ENCODE data around the gene LZTR1.

Gene LZTR1

DNA sequence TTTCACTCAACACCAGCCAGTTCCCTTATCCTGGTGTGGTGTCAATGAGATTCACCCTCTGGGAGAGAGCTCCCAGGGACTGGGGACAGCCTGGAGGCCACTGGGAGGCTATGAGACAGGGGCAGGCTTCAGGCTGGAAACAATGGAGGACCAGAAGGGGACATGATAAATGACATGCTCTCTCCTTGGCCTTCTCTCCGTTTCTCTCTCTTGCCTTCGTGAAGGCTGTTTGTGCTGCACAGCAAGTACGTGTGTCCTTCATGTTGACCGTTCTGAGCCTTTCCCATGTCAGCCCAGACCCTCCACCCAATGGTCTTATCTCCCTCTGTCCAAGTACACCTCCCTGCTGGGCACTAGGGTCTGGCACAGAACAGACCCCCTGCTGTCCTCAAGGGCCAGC is 1.6 kb upstream of the LZTR1 start:
- TF ChIP-seq, protein P1, sequence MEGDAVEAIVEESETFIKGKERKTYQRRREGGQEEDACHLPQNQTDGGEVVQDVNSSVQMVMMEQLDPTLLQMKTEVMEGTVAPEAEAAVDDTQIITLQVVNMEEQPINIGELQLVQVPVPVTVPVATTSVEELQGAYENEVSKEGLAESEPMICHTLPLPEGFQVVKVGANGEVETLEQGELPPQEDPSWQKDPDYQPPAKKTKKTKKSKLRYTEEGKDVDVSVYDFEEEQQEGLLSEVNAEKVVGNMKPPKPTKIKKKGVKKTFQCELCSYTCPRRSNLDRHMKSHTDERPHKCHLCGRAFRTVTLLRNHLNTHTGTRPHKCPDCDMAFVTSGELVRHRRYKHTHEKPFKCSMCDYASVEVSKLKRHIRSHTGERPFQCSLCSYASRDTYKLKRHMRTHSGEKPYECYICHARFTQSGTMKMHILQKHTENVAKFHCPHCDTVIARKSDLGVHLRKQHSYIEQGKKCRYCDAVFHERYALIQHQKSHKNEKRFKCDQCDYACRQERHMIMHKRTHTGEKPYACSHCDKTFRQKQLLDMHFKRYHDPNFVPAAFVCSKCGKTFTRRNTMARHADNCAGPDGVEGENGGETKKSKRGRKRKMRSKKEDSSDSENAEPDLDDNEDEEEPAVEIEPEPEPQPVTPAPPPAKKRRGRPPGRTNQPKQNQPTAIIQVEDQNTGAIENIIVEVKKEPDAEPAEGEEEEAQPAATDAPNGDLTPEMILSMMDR (IDR thresholded peaks at IDR 0.05) = no peak

DNA sequence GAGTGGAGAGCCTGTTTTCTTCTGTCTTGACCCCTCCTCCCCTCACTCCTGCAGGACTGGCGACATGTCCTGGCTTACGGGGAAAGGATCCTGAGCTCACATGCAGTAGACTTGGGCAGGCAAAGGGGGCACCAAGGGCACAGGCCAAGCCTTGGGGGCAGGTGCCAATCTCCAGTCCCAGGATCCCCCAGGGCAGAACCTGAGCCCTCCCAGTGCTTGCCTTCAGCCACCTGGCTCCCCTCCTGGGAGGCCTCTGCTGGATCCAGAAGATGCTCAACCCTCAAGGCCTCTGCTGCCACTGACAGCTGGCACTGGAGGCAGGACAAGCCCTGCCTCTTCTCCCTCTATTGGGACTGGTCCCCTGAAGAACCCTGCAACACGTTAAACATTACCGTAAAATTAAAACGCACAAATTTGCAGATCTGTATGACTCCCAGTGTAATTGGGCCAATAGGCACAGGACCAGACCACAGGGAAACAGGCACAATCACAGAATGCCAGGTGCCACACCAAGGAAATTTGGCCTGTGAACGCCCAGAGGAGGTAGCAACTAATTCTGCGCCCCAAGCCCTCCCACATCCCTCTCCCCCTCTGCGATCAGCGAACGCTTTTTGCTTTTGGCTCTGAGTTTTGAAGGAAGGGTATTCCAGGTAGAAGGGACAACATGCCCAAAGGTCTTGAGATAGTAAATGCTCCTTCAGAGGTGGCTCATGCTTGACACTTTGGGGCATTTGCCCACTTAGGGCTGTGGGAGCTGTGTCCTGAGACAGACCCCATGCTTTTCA is 967 bp upstream of the LZTR1 start:
- TF ChIP-seq, protein P1 (IDR thresholded peaks at IDR 0.05) = no peak

DNA sequence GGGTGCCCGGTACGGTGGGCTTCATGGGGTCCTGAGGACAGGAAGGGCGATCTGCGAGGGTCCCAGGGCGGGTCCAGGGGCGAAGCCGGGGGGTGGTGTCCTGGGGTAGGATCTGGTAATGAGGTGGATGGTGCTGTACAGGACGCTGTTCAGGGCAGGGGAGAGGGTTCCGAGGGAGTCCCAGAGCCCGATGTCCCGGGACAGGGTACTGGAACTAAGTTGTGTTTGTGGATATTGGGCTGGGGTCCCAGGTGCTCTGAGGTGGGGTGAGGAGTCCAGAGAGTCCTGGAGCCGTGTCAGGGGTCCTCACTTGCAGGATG is 426 bp downstream of the LZTR1 start:
- TF ChIP-seq, protein P1 (IDR thresholded peaks at IDR 0.05) = no peak

DNA sequence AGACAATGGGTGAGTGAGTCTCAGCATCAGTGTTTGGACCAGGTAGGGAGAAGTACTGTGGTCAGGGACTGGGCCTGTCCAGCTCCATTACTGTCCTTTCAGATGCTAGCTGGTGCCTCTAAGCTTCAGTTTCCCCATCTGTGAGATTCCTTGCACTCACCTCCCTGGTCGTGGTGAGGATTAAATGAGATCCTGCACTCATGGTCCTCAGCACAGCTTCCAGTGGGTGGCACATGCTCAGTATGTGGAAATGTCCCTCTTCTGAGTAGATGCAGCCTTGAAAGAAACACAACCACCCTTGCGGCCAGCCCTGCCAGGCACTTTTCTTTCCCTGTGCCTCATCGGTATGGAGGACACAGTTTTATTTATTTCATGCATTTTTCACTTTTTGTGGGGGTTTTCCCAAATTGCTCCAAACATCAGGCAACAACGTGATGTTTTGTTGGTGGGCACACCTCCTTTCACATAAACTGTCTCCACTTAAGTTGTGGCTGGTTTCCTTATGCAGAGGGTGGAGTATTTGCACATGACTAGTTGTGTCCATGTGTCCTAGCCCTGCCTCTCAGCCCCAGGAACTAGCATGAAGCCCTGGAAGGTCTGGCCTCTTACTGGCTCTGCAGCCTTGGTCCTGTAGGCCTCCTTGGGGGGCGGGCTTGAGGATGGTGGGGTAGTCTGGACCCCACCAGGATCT is 1.1 kb downstream of the LZTR1 start:
- TF ChIP-seq, protein P1 (IDR thresholded peaks at IDR 0.05) = no peak

DNA sequence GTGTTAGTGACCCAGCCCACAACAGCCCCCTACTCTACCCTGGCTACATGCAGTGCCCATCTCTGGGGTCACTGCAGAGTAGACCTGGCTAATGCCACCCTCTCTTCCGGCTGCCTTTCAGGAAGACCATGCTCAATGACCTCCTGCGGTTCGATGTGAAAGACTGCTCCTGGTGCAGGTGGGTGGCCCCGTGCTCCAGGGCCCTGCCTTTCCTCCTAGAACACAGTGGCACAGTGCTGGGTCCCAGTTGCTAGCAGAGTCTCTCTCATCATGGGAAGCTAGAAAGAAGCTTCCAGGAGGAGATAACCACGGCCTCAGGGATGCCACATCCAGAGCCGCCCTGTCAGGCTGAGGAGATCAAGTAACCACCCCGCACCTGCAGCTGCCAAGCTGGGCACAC is 3.6 kb downstream of the LZTR1 start:
- TF ChIP-seq, protein P1 (IDR thresholded peaks at IDR 0.05) = no peak

DNA sequence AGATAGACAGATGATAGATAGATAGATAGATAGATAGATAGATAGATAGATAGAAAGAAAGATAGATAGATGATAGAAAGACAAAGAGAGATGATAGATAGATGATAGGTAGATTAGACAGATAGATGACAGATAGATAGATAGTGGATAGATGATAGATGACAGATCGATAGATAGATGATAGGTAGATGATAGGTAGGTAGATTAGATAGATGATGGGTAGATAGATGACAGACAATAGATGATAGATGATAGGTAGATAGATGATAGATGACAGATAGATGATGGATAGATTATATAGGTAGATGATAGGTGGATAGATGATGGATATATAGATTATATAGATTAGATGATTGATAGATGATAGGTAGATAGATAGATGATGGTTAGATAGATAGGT is 4.3 kb downstream of the LZTR1 start:
- TF ChIP-seq, protein P1 (IDR thresholded peaks at IDR 0.05) = no peak

DNA sequence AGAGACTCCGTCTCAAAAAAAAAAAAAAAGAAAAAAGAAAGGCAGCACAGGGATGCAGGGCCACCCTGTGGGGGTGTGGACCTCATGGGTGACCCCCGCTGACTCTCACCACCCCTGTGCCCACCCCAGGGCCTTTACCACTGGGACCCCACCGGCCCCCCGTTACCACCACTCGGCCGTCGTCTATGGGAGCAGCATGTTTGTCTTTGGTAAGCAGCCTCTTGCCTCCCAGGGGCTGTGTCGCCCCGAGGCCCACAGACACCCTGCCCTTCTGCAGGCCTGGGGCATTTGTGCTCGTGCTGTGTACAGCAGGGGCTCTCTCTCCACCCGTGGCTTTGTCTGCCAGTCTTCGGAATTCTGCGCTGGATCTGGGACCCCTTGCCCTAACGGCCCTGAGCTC is 5.3 kb downstream of the LZTR1 start:
- TF ChIP-seq, protein P1 (IDR thresholded peaks at IDR 0.05) = no peak
